Dendritic cell treated with granulocyte-macrophage colony-stimulating factor and Interleukin-4, amounts not matched to agents 40 ng/mL and 50 ng/mL, for 4 days (primary cell): ENCODE data around the gene MUL1.
A peak's percentile ranks its signal among the peaks of the same experiment; 100 is the strongest.

Experiments
- H3K27ac Mint-ChIP-seq: one replicate; pipeline ENCODE4 v1.8.0; 2022; ENCODE audit warnings: mild to moderate bottlenecking, mixed read lengths
- H3K27me3 Mint-ChIP-seq: one replicate; pipeline ENCODE4 v1.8.0; 2022; ENCODE audit warnings: mild to moderate bottlenecking, mixed read lengths
- H3K36me3 Mint-ChIP-seq: one replicate; pipeline ENCODE4 v1.8.0; 2022; ENCODE audit warnings: low read depth, mixed read lengths
- H3K4me1 Mint-ChIP-seq: one replicate; pipeline ENCODE4 v1.8.0; 2022; ENCODE audit warnings: low read depth, mixed read lengths
- H3K4me3 Mint-ChIP-seq: one replicate; pipeline ENCODE4 v1.8.0; 2022; ENCODE audit warnings: mild to moderate bottlenecking, moderate library complexity, mixed read lengths
- H3K9me3 Mint-ChIP-seq: one replicate; pipeline ENCODE4 v1.8.0; 2022; ENCODE audit warnings: mixed read lengths
- intact Hi-C: fragments of 100-400 bp; cut with micrococcal nuclease; formaldehyde crosslinking; loops from one replicate; pipeline ENCODE4 v1.15.0; 2022

Gene MUL1

DNA sequence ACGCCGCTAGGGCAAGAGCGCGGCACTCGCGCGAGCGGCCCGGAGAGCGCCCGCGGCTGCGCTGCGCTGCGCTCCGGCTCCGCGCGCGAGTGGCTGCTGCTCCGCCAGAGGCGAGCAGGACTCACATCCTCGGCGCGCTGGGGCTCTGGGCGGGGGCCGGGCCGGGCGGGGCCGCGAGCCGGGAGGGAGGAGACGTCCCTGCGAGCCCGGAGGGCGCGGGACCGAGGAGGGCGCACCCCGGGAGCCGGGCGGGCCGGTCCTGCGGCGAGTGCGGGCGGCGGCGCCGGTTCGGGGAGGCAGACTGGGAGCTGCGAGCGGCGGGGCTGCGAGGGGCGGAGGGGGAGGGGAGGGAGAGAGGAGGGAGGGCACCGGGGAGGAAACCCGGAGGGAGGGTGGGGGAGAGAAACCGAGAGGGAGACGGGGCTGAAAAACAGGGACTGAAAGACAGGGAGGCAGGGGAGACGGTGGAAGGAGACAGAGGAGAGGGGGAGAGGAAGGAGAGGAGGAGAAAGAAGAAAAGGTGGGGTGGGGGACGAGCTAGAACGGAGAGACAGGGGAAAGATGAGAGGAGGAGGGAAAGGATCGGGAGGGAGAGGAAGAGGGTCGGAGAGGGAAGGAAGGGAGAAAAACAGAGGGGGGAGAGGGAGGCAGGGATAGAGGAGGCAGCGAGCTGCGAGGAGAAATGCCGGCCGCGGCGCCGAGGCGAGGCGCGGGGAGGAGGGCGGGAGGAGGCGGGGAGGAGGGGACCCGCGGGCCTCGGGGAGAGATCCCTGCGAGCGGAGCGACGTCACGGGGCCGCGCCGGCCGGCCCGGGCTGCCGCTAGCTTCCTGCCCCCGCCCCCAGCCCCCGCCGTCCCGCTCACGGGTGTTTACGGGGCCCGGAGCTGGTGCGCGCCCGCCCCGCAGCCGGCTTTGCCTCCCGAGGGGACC, 22.2 kb downstream of the MUL1 start, which contains the start of gene CAMK2N1:
Gene CAMK2N1, minus strand, starts transcription at position 684 of the 930 bp plus-strand sequence. CDS start 831 bp downstream, outside the sequence.
- Mint-ChIP-seq H3K27me3 (peaks cover 89% of the 10 kb centered on the region), H3K9me3 (no peaks in the 10 kb centered on the region), H3K27ac (no peak within 1 kb of the TSS), H3K4me1 (peaks cover 11% of the 10 kb centered on the region), H3K4me3 (peak within 1 kb of the TSS; percentile 36), H3K36me3 (no peaks in the 10 kb centered on the region)
- intact Hi-C loops: no loop called here

DNA sequence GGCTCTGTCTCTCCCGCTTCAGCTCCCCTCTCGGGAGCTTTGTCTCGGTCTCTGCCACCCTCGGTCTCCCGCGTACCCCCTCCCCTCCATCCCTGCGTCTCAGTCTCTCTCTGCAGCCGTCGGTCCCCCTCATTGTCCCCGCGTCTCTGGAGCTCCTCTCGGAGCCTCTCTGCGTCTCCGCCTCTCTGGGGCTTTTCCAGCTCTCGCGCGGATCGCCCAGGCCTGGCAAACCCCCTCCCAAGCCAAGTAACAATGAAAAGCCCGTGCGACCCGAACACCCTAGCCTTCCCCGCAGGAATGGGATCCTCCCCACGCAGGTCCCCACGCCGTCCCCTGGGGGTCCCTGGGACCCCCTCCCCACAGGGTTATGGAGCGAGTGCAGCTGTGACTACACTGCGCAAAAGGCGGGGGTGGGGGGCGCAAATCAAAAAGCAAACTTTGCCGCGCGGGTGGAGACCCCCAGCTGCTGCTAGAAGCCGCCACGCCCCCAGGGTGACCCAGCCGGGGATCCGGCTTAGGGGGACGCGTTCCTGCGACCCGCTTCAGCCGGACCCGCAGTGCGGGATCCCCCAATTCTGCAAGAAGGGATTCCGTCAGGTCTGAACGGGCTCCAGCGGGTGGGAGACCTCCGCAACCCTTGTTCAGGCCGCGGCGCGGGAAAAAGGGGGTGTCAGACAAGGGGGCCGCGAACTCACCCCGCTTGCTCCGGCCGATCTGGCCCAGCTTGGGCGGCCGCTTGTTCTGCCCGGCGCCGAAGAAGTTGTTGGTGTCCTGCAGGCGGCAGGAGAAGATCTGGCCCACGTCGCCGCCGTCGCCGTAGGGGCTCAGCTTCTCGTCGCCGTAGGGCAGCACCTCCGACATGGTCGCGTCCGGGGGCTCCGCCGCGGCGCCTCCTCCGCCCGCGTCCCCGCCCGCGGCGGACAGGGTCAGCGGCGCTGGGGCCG, 23.2 kb downstream of the MUL1 start:
- Mint-ChIP-seq H3K9me3 (no peaks in the 10 kb centered on the region), H3K4me1 (peaks cover 11% of the 10 kb centered on the region), H3K27me3 (peaks cover 89% of the 10 kb centered on the region), H3K36me3 (no peaks in the 10 kb centered on the region), H3K4me3 (no peak overlapping the region), H3K27ac (no peak overlapping the region)
- intact Hi-C loops: no loop called here

DNA sequence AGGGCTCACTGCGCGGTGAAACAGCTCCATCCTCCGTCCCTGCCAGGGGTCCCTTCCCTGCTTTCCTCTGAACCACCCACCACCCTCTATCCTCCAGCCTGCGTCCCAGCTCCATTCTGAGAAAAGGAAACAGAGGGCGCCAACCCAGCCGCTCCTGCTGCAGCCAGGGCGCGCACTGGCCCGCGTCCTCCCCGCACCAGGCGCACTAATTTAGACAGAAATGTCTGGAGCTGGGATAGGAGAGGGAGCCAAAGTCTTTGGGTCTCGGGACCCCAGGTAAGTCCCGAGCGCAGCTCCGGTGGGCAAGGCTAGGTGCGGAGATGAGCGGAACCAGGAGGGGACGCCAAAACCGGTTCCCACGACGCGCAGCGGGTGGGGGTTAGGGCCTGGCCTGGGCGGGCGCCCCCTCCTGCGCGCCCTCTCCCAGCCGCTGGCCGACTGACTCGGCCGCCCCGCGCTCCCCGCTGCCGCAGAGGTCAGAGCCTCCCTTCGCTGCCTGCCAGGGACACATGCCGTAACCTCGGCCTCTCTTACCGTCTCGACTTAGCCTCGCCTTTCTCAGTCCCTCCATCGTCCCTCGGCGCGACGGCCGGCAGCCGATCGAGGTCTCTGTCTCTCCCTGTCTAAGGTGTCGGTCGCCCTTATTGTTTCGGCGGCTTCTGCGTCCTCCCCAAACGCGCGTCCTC, 24.0 kb downstream of the MUL1 start:
- Mint-ChIP-seq H3K27ac (no peak overlapping the region), H3K27me3 (peaks cover 87% of the 10 kb centered on the region), H3K9me3 (no peaks in the 10 kb centered on the region), H3K4me3 (no peak overlapping the region), H3K36me3 (no peaks in the 10 kb centered on the region), H3K4me1 (peaks cover 11% of the 10 kb centered on the region)
- intact Hi-C loops: no loop called here

DNA sequence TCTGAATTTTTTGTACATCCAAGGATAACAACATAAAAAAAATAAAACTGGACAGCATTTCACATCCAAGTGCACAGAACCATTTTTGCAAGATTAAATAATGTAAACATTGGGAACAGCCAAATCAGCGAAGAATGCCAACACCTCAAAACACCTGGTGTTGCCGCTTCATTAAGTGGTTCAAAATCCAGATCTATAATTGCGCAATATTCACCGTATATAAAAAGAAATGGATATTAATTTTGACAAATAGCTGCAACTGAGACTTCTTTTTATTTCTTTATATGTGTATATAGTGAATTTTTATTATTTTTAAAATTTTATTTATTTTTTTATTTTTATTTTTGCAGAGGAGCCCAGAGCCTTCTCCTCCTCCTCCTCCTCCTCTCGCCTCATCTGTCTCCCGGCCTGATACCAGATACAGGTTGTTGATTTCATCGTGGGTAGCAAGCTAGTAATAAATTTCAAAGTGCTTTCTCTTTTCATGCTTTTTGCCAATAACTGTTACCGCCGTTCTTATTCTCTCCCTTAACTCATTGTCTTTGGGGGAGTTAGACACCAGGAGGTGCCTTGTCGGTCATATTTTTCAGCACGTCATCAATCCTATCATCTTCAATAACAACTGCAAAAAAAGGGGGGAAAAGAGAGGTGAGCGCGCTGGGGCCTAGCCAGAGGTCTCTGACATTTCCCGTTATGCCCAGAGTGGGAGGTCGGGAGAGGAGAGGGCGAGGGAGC, 24.7 kb downstream of the MUL1 start:
- Mint-ChIP-seq H3K27me3 (peaks cover 86% of the 10 kb centered on the region), H3K4me3 (no peak overlapping the region), H3K36me3 (no peaks in the 10 kb centered on the region), H3K4me1 (peaks cover 11% of the 10 kb centered on the region), H3K27ac (no peak overlapping the region), H3K9me3 (no peaks in the 10 kb centered on the region)
- intact Hi-C loops: no loop called here

DNA sequence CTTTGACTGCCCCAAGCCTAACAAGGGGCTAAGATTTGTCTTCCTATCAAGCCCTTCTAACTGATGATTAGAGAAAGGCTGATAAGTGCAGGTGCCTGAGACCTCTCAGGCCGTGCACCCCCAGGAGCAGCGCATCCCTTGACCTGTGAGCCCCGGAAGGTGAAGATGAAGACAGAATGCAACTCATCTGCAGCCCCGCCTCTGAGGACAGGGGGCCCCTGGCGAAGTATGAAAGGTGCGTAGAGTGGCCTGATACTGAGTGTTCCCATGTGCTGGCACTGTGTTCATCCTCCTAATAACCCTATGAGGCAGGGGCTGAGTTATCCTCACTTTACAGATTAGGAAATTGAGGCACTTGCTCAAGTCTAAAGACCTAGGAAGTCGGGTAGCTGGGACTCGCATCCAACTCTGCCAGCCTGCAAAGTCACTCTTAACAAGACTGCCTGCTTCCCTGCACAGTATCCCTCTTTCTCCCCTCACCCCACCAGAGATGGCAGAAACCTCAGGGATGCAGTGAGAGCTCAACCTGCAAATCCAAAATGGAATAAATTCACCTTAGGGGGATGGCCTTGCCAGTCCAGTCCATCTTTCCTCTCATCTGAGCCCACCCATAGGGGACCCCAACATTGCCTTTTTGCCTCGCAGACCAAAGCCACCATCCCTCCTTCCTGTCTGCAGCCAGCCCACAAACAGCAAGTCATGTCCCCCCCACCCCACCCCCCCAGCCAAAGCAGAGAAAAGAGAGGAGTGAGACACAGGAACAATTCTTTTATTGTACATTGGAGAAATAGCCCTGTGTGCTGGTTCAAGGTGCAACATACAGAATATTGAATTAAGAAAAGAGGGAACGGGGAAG, 26.1 kb downstream of the MUL1 start:
- Mint-ChIP-seq H3K4me3 (no peak overlapping the region), H3K36me3 (no peaks in the 10 kb centered on the region), H3K27ac (no peak overlapping the region), H3K9me3 (no peaks in the 10 kb centered on the region), H3K4me1 (peaks cover 11% of the 10 kb centered on the region), H3K27me3 (peaks cover 86% of the 10 kb centered on the region)
- intact Hi-C loops: no loop called here

DNA sequence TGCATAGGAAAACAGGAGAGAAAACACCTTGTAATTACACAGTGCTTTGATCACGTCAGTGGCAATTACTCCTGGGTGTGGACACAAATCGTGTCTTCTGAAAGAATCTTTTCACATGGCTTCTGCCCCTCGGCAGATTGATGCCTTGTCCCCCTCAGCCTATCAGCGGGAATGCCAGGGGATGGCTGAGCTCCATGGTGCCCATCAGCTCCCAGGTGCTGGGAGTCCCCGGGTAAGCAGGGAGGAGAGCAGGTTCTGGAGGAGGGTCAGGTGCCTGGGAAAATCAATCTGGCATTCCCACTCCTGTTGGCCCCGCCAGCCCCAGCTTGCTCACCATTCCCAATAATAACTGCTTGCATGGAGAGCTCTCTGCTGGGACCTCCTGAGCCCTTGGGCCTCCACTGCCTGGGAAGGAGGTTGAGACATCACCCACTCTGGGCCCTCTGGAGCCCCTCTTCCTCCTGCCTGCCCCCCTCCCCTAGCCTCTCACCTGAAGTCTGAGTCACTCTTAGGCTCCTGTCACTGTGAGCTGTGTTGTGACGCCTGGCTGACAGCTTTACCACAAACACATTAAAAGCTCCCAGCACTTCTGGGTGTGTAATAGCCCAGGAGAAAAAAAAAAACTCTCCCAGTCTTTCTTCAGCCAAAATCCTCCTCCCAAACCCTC, 26.9 kb downstream of the MUL1 start:
- Mint-ChIP-seq H3K9me3 (no peaks in the 10 kb centered on the region), H3K27ac (no peak overlapping the region), H3K4me1 (peaks cover 11% of the 10 kb centered on the region), H3K36me3 (no peaks in the 10 kb centered on the region), H3K4me3 (no peak overlapping the region), H3K27me3 (peaks cover 87% of the 10 kb centered on the region)
- intact Hi-C loops: no loop called here

DNA sequence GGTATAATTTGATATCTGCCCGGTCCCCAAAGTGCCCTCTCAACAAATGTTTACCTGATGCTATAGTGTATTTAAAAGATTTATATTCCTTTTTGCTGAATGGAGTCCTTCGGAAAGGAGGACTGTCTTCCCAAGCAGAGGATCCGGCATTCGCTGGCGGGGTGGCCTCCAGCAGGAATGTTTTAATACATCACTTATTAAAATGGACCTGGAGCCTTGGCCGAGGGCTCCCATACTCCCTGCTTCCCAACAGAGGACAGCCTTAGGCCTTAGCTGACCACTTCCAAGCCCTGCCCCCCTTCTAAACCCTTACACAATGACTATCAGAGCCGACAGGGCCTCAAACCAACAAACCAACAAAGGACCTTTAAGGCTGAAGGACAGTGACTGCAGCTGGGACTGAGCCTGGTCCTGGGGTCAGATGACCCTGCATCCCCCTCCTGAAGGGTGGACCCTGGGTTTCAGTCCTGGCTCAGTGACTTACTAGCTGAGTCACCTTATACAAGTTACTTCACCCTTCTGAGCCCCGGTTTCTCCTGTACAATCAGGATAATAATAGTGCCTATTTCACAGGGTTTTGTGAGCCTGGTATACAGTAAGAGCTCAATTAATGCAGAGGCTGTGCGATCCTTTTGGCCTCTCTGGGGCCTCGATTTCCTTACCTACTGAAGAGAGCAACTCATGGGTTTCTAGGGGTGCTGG, 27.6 kb downstream of the MUL1 start:
- peaks cover 6% of the 10 kb centered on the region for H3K4me1 Mint-ChIP-seq
- no peaks in the 10 kb centered on the region for H3K9me3 Mint-ChIP-seq
- no peak overlapping the region for H3K27ac Mint-ChIP-seq
- peaks cover 90% of the 10 kb centered on the region for H3K27me3 Mint-ChIP-seq
- no peak overlapping the region for H3K4me3 Mint-ChIP-seq
- H3K36me3 Mint-ChIP-seq: no peaks in the 10 kb centered on the region
- intact Hi-C loops: no loop called here

DNA sequence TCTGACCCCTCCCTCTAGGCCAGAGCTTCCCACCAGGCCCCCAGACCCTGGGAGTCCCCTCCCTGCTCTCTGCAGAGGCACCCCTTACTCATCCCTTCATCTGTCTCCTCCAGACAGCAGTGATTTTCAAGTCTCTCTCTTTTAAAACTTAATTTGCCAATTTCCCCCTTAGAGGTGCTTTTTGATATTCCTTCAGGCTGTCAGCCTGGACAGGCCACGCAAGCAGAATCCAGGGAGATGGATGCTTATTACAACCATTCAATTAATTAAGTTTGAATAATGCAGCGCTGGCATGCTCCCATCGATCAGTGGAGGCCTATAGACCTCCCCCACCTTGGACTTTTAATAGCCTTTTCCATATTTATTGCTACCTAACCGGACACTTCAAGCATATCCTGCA, 28.1 kb downstream of the MUL1 start:
- peaks cover 92% of the 10 kb centered on the region for H3K27me3 Mint-ChIP-seq
- no peaks in the 10 kb centered on the region for H3K9me3 Mint-ChIP-seq
- no peak overlapping the region for H3K27ac Mint-ChIP-seq
- no peaks in the 10 kb centered on the region for H3K36me3 Mint-ChIP-seq
- intact Hi-C loops: no loop called here
- H3K4me3 Mint-ChIP-seq: no peak overlapping the region
- peaks cover 6% of the 10 kb centered on the region for H3K4me1 Mint-ChIP-seq

DNA sequence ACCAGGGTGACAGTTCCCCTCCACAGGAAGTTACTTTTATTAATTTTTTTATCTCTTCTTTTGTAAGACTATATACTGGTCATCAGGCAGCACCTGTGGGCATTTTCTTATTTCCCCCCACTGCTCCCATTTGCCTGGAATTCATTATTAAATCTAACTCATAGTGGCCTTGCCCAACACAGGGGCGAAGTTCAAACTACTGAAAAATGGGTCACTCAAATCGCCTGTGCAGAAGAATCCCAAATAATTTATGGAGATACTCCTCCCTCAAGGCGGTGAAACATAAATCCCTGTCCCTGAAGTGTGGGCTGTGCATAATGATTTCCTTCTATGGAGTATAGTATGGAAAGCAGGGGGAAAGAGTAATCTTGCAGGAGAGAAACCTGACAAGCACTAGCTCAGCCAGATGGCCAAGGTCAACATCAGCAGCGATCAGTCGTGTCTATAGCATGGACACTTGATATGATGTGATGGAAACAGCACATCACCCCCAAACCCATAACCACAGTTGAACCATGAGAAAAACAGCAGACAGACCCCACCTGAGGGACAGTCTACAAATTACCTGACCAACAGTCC, 29.8 kb downstream of the MUL1 start:
- Mint-ChIP-seq H3K27me3 (peaks cover 90% of the 10 kb centered on the region), H3K36me3 (no peaks in the 10 kb centered on the region), H3K4me1 (no peaks in the 10 kb centered on the region), H3K4me3 (no peak overlapping the region), H3K27ac (no peak overlapping the region), H3K9me3 (no peaks in the 10 kb centered on the region)
- intact Hi-C loops: no loop called here

DNA sequence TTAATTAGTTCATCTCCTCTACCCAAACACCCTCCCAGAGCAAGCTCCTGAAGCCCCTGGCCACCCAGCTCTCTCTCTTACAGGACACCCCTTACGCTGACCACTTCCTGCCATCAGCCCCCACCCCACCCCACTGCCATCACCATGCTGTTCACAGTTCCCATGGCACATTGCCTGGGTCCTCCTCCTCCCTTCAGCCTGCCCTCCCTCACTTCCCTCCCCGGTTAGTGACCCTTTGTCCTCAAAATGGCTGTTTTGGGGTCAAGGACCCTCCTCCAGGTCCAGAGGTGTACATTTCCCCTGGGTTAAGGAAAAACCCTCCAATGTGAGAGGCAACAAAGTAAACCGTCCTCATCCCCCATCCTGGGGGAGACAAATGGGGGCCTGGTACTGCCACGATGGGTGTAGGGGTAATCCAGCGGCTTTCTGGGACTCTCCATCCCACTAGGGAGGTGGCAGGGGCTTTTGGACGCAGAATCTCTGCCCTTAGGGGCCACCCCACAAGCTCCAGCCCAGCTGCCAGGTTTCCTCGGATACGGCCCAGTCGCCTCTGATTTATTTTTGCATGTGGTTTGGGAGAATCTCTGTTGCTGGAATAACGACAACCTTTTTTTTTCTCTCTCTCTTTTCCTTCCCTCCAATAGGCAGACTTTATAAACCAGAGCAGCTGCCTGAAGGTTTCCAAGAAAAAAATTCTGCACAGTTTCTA, 30.4 kb downstream of the MUL1 start:
- Mint-ChIP-seq H3K4me3 (no peak overlapping the region), H3K27me3 (peaks cover 89% of the 10 kb centered on the region), H3K27ac (no peak overlapping the region), H3K4me1 (no peaks in the 10 kb centered on the region), H3K36me3 (no peaks in the 10 kb centered on the region), H3K9me3 (no peaks in the 10 kb centered on the region)
- intact Hi-C loops: no loop called here
